ENCODE measurements around the gene C11orf71. TPM values are rescaled to one million over a fixed set of nuclear protein-coding genes. Genes with fewer than 3 reads are reported as not detected.

C11orf71 gene, protein sequence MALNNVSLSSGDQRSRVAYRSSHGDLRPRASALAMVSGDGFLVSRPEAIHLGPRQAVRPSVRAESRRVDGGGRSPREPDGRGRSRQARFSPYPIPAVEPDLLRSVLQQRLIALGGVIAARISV
- 1 to 10 TPM; 4.8 to 9.8 (median 6.0) TPM for total RNA-seq

DNA sequence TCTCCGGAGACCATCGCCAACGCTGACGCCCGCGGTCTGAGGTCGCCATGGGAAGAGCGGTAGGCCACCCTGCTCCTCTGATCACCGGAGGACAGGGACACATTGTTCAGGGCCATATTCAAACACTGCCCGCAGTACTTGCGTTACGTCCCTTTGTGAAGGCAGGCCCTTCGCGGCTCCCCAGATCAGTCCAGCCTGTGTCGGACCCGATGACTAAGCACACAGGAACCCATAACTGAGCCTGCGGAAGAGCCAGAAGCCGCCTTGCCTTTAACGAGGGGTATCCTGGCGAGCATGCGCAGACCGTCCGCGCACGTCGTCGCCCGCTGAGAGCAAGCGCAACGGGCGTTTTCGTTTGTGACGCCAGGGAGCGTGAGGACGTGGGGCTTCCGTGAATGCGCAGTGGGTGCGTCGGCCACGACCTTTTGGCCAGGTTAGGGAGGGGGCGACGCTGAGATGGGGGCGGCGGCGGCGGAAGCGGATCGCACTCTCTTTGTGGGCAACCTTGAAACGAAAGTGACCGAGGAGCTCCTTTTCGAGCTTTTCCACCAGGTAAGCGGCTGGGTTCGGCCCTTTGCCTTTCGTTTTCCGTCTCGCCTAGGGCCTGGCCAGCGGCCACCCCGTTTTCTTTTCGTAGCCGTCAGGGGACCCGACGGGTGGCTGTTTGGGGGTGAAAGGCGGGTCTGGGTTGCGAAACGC lies at the start of gene C11orf71, which contains the start of gene RBM7:
TSS of gene C11orf71 (minus strand) at position 296 of the 699 bp plus-strand sequence. CDS start at position 116, 180 bp downstream.
TSS of gene RBM7 (plus strand) at position 451 of the 699 bp plus-strand sequence. CDS start at position 457, 6 bp downstream.
- DNase-seq (ENCODE audit: low spot score) (peak; percentile 93), ATAC-seq (ENCODE audit: low FRiP score) (peak; percentile 98)
- TF ChIP-seq CTCF (IDR thresholded peaks at IDR 0.05): no peak

DNA sequence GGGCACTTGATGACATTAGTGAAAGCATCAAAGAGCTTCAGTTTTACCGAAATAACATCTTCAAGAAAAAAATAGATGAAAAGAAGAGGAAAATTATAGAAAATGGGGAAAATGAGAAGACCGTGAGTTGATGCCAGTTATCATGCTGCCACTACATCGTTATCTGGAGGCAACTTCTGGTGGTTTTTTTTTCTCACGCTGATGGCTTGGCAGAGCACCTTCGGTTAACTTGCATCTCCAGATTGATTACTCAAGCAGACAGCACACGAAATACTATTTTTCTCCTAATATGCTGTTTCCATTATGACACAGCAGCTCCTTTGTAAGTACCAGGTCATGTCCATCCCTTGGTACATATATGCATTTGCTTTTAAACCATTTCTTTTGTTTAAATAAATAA lies 49.5 kb upstream of the C11orf71 start:
- DNase-seq (ENCODE audit: low spot score) (no peak), ATAC-seq (ENCODE audit: low FRiP score) (no peak)
- no peak for TF ChIP-seq CTCF (IDR thresholded peaks at IDR 0.05)

DNA sequence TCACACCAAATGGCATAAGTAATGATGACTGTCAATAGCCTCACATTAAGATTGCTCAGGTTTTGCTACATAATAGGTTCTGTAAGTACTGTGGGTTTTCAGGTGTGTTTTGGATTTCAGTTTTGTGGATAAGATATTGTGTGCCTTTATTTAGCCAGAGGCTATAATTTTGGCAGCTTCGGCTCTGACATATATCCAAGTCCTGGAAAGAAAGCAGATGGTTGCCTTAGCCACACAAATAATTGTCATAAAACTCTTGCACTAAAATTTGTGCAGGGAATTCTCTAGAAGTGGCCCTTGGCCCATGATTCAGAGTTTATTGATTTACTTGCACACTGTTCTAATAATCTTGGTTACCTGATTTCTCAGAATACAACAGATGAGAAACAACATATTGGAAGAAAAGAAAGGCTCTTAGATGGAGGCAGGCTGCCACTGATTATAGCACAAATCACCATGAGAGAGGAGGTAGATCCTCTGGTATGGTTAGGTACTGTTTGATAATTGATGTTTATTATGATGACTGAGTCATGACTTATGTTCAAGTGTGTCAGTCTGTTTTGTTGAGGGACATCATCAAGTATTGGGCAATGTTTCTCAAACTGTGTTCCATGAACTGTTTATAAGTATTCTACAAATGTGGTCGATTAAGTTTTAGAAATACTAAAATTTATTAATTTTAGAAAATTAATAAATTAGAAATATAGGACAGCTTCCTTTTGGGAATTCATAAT lies 48.6 kb upstream of the C11orf71 start:
- ATAC-seq (ENCODE audit: low FRiP score) (no peak), DNase-seq (ENCODE audit: low spot score) (no peak)
- no peak for TF ChIP-seq CTCF (IDR thresholded peaks at IDR 0.05)

- TF ChIP-seq CTCF (IDR thresholded peaks at IDR 0.05): no peak
- DNase-seq (ENCODE audit: low spot score) (no peak), ATAC-seq (ENCODE audit: low FRiP score) (no peak)
Observed at GRCh38 chr11:114447892-114448291, 47.6 kb upstream of the C11orf71 start.

- ATAC-seq (ENCODE audit: low FRiP score): no peak
Observed at GRCh38 chr11:114447444-114447843, 47.1 kb upstream of the C11orf71 start.

GRCh38 chr11:114442536-114442935 lies 42.2 kb upstream of the C11orf71 start:
- TF ChIP-seq CTCF (IDR thresholded peaks at IDR 0.05): no peak
- no peak for ATAC-seq (ENCODE audit: low FRiP score)

More at GRCh38 chr11:114447444-114447843, 47.1 kb upstream of the C11orf71 start:
- TF ChIP-seq CTCF (IDR thresholded peaks at IDR 0.05): no peak
- DNase-seq (ENCODE audit: low spot score): no peak

More at GRCh38 chr11:114442536-114442935, 42.2 kb upstream of the C11orf71 start:
- no peak for DNase-seq (ENCODE audit: low spot score)
